Activated CD4-positive, alpha-beta T cell treated with anti-CD3 and anti-CD28 coated beads, Interleukin-2, amount 50 U/mL, for 48 hours (primary cell): ENCODE results near the gene KXD1.
"Not testable (repeated sequence)": the region's sequence is repeated elsewhere in the genome, so short reads cannot be mapped to it uniquely, and the experiment has no call there.

Experiments used
- DNase-seq, 2 experiments: peaks; one replicate each; pipeline ENCODE4 v3.0.0-alpha.2; 2020

The KXD1 gene

DNA sequence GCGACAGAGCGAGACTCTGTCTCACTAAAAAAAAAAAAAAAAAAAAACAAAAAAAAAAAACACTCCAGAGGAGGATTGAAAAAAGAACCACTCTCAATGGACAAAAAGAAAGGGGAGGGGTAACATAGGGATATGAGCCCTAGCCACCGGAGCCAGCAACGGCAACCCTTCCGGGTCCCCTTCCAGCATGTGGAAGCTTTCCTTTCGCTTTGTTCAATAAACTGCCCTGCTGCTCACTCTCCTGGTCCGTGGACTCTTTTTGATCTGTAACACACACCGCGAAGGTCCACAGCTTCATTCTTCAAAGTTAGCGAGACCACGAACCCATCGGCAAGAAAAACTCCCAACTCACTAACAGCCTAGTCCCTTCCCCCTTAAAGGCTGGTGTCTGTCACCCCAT is 29.9 kb downstream of the KXD1 start:
- no peak for DNase-seq

DNA sequence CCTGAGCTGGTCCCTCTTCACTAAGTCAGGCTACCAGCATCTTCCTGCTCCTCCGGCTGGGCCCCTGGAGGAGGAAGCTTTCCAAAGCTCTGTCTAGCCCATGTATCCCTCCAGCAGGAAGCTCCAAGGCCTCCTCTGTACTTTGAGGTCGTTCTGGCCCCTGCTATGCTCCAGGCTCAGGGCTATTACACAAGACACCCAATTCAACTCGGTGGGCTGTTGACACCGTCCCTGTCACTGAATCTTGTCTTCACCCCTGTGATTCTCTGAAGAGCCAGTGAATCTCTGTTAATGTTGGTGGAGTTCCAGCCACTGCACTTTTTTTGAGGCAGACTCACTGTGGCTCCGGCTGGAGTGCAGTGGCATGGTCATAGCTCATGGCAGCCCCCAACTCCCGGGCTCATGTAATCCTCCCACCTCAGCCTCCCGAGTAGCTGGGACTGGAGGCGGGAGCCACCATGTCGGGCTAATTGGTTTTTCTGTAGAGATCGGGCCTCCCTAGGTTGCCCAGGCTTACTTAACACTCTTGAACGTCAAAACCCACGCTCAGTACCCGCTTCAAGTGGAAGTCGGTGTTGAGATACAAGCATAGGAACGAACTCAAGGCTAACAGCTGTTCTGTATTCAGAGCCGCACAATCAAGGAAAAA is 30.4 kb downstream of the KXD1 start:
- no peak for DNase-seq

DNA sequence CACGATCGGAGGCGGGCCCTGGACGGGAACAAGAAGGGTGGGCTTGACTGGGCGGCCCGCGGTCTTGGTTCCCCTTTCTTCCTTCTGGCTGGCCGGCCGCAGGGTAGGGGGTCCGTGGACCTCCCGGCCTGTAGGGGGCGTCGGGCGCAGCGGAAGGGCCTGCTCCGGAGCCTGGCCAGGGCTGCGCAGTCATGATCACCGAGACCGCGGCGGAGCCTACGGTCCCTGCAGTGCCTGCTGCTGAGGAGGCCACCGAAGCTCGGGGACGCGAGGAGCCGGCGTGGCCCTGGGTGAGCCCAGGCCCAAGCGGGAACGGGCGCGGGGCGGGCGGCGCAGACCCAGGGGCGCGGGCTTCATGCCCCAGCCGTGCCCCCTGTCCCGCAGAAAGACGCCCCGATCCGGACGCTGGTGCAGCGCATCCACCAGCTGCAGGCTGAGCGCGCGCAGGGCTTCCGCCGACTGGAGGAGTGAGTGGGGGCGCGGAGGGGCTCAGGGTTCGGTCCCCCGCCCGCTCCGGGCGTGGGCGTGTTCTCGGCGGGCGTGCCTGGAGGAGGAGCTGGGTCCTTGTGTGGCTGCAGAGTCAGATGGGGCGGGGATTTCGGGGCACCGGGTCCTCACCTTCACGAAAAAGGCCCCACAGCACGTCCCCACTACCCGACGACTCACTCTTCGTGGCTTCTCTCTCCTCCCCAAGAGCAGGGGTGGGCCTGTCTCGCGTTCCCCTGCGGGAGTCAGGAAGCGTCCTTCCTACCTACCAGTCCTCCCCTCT is 31.1 kb downstream of the KXD1 start, which contains the start of gene REX1BD:
Gene REX1BD, plus strand, starts transcription at position 188 of the 769 bp plus-strand sequence. Its CDS starts 4 bp downstream, at position 192.
- DNase-seq, result peak; percentile 86 to 92

DNA sequence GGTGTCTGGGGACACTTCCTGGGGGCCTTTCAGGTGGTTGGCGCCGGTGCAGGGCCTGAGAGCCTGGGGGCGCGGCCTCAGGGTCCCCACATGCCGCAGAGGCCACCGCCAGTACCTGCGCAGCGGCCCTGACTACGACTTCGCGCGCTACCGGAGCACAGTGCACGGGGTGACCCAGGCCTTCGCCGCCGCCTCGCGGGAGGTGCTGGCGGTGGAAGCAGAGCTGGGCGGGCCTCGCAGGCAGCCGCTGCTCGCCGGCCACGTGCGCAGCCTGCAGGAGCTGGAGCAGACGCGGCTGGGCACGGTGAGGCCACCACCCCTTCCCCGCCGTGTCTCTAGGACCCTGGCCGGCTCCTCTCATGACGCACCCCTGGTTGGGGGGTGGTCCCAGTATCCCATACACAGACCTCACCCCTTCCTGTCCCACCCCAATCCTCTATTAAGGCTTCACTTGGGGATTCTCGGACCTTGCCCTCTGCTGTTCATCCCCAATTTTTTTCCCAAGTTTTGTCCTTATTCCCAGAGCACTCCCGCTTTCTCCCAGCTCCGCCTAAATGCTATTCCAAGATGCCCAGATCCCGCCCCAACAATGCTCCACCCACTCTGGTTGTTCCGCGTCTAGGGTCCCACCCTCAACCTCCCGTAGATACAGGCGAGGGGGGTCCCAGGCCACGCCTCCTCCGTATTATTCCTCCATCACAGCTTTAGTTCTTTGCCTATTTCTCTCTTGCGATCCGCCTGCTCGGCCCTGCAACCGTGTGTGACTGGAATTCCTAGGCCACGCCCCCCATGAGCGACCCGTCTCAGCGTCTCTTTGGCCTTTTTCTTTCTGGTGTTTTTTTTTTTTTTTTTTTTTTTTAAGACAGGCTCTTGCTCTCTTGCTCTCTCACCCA is 32.0 kb downstream of the KXD1 start:
- peak; percentile 67 to 70 for DNase-seq

DNA sequence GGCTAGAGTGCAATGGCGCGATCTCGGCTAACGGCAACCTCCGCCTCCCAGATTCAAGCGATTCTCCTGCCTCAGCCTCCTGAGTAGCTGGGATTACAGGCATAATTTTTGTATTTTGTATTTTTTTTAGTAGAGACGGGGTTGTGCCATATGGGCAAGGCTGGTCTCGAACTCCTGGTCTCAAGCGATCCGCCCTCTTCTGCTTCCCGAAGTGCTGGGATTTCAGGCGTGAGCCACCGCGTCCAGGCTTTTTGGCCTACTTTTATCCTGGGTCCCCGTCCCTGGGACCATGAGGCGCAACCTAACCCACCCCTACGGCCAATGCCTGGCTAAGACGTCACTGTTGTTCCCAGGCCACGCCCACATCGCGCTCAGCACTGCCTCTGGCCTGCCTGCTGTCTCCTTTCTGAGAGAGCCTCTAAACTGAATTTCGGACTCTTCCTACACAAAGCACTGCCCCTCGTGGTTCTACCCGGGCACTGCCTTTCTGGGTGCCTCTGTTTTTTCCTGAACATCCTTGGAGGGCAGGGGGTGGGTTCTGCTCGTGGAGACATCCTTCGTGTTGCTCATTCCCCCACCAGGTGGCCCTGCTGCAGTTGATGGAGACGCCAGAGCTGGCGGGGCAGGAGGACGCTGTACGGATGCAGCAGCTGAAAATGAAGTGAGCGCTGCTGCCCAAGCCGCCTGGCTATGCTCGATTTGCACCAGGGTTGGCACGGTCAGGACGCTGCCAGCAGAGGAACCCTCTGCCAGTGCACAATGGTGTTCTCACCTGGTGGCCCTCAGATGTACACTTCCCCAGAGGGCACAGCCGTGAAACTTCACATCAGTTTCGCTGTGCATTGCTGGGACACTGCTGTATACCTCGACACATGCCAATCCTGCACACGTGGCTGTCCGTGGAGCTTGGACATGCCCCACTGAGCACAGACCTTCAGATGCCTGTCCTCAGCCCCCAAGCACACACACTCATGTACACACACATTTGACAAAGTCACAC is 32.9 kb downstream of the KXD1 start:
- peak in 1 of 2 experiments; percentile 34 for DNase-seq

DNA sequence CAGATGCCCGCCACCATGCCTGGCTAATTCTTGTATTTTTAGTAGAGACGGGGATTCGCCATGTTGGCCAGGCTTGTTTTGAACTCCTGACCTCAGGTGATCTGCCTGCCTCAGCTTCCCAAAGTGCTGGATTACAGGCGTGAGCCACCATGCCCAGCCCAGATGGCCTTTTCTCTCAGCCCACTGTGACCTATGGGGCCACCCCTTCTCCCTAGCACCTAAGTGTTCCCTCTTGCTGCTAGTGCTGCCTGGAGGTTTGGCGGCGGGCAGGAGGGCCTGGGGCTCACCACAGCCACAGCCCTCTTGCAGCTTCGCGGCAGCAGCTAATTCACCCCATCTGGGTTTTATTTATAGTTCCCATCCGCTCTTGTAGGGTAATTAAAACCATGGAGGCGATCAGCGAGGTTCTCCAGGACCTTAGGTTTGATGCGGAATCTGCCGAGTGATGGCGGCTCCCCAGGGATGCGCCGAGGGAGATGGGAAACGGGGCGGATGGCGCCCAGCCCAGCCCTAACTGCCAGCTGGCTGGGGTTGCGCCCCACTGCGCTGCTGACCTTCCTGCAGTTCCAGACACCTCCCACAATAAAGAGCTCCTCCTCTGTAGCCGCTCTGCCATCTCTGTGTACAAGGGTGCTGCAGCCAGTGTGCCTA is 34.2 kb downstream of the KXD1 start:
- DNase-seq, result no peak

DNA sequence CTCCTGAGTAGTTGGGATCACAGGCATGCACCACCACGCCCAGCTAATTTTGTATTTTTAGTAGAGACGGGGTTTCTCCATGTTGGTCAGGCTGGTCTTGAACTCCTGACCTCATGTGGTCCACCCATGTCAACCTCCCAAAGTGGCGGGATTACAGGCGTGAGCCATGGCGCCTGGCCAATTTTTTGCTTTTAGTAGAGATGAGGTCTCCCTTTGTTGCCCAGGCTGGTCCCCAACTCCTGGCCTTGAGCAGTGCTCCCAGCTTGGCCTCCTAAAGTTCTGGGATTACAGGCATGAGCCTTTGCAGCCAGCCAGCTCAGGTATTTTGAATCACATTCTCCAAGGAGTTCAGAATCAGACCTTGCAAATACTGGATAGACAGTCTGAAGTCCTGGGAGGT is 35.1 kb downstream of the KXD1 start:
- DNase-seq, result not testable (repeated sequence)

DNA sequence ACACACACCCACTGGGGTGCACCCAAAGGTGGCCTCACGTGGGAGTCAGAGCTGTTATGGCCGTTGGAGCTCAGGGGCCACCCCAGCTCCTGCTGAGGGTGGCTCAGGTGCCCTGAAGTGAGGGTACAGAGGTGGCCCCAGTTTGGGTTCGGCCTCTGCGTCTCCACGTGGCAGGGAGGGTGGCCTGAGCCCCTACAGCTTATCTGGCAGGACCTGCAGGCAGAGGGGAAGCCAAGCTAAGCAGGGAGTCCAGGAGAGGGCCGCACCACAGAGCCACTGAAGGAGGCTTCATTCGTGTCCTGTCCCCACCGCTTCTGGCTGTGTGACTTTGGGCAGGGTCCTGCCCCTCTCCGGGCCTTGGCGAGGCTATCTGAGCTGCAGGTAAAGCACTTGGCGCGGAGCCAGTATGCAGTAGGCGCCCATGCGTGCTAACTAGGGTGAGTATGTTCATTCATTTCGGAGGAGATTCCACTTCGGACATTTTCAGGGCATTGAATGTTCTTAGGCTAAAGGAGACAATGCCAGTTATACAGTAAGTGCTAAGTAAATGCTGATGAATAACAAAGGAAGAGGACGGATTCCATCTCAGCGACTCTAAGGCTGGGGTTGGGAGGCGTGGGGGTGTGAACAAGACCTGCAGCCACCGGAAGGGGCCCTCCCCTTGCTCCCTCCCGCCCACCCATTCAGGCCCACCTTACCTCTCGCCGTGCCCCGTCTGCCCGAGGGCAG is 35.9 kb downstream of the KXD1 start:
- no peak for DNase-seq

DNA sequence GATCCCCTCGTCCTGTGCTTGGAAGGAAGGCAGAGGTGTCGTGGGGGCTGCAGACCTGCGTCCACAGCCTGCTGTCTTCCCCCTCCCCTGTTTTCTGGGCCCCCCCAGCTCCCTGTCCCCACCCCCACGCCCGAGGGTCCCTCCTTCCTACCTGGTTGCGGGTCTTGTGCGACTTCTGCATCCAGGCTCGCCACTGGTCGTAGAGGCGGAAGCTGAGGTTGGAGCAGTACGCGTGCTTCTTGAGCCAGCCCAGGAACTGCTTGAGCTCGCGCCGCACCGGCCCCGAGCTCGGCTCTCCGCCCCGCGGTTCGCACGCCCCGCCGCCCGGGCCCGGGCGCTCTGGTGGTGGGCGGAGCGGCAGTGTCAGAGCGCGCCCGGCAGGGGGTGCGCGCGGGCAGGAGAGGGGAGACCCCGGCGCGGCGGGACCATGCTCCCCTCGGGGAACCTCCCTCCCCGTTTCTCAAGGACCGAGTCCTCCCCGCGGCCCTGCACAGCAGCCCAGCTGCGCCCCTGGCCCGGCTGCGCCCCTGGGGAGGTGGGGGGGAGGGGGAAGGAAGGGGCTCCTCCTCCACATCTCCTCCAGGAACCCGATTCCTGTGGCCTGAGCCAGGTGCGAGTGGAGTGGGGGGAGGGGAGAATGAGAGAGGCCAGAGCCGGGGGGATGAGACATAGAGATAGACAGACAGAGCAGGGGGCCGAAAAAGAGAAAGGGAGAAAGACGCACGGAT is 36.6 kb downstream of the KXD1 start:
- DNase-seq, result peak; percentile 74 to 81

DNA sequence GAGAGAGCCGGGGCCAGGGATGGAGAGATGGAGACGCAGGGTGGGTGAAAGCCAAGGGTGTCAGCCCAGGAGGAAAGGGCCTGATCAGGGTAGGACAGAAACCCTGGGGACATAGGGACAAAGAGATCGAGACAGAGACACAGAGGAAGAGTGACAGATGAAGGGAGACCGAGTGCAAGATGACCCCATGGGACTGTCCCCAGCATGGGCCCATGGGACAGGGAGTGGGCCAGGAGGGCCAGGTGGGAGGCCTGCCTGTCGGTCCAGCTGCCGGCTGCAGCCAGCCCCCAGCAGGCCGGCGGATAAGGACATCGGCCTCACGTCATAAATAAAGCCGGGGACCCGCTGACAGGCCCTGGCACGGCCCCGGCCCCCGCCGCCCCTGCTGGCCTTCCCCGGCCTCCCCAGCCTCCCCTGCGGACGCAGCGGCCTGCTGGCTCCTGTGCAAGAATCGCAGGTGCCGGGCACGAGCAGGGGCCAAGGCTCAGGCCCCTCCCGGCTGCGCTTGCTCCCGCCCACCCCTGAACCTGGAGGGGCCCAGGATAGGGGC is 37.2 kb downstream of the KXD1 start:
- DNase-seq, result no peak

DNA sequence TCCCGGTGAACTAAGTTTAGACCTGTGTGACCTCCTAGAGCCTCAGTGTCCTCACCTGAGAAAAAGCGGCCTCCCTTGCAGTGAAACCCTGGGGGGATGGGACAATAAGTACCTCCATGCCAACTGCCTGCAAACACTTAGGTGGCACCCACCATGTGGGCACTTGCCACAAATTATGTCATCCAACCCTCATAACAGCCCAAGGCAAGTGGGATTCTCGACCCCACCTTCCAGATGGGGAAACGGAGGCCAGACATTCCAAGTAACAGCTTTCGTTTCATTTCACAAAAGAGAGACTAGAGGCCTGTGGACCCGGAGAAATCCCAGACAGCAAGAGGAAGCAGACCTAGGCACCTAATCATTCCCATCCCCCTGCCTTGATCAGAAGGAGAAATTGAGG is 37.8 kb downstream of the KXD1 start:
- DNase-seq, result no peak

DNA sequence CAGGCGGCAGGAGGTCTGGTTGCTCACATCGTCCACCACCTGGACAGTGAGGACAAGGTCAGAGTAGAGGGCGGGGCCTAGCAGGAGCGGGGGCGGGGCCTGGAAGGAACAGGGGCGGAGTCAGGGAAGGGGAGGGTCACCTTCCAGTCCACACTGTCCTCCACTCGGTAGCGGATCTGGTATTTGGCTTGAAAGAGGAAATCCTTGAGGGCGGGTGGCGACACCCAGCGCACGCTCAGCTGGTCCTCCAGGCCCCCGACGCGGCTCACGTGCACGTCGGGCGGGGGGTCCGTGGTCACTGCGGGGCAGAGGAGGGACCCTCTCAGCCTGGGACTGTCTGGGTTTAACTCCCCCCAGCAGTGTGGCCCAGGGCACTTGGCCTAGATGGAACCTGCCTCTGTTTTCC is 39.1 kb downstream of the KXD1 start:
- peak in 1 of 2 experiments; percentile 51 for DNase-seq

DNA sequence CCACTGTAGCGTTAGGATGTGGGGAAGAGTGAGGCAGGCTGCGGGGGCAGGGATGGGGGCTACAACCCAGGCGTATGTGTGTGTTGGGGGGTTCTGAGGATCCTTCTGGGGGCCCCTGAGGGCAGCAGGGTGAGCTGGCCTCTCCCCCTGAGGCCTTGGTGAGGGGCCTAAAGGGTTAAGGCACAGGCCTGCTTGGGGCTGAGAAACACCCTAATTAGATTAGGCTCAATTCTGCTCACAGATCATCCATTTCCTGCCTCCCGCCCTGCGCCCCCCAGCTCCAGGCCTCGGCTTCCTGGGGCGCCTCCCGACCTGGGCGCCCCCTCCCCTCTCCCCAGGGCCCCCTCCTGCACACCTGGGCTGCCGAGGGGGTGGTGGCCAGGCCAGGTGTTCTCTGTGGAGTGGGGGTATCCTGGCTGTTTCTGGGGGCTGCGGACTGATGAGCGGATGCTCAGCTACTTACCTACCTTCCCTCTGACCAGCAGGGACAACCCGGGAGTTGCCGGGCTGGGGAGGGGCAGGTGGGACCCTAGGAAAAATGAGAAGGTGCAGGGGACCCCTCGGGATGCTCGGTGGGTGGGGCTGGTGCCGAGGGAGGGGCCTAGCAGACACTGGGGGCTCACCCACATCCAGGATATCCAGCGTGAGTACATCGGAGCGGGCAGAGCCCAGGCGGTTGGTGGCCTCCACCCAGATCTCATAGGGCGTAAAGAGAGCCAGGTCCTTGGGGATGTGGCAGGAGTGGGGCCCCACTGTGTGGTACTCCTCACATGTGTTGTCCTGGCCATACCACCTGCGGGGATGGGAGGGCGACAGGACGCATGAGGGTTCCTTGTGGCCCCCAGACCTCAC is 40.4 kb downstream of the KXD1 start:
- no peak for DNase-seq

DNA sequence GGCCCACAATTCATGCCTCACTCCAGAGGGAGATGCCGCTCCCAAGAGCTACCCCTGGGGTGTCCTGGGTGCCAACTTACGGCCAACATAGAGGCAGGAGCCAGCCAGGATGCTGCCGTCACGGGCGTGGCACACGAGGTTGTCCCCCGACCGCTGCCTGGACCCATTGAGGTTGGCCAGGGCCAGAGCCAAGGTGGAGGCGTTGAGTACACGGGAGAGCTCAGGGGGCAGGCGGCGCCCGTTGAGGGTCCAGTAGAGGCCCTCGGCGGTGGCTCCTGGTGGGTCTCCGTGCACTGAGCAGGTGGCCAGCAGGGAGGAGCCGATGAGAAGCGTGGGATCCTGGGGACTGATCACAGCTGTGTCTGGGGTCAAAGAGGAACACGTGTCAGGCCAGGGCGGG is 41.8 kb downstream of the KXD1 start:
- no peak for DNase-seq

DNA sequence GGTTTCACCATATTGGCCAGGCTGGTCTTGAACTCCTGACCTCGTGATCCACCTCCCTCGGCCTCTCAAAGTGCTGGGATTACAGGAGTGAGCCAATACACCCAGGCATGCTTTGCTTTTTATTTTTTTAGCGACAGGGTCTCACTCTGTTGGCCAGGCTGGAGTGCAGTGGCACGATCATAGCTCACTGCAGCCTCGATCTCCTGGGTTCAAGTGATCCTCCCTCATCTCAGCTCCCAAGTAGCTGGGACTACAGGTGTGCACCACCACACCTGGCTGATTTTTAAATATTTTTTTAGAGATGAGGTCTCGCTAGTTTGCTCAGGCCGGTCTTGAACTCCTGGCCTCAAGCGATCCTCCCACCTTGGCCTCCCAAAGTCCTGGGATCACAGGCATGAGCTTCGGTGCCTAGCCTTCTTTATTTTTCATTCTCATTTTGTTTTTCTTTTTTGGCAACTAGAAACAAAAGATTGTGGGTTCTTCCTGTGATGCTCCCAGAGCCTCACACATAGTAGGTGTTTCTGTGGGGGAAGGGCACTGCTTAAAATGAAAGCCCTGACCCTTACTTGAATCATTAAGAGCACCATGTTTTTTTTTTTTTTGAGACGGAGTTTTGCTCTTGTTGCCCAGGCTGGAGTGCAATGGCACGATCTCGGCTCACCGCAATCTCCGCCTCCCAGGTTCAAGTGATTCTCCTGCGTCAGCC is 43.2 kb downstream of the KXD1 start:
- not testable (repeated sequence) for DNase-seq

DNA sequence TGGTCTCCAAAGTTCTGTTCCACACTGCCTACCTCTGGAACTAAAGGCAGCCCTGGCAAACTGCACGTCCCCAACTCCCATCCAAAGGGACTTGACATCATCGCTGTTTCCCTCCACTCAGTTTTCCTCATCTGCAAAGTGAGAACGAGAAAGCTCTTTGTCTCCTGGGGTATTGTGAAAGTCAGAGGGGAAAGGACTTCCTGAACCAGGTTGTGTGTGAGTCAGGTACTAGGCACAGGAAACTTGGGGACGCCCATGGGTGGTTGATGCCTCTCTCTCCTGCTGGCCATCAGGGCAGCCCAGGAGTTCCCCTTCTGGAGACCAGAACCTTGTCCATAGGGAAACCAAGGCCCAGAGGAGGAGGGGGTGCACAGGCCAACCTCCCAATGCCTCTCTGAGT is 44.2 kb downstream of the KXD1 start:
- DNase-seq, result no peak

DNA sequence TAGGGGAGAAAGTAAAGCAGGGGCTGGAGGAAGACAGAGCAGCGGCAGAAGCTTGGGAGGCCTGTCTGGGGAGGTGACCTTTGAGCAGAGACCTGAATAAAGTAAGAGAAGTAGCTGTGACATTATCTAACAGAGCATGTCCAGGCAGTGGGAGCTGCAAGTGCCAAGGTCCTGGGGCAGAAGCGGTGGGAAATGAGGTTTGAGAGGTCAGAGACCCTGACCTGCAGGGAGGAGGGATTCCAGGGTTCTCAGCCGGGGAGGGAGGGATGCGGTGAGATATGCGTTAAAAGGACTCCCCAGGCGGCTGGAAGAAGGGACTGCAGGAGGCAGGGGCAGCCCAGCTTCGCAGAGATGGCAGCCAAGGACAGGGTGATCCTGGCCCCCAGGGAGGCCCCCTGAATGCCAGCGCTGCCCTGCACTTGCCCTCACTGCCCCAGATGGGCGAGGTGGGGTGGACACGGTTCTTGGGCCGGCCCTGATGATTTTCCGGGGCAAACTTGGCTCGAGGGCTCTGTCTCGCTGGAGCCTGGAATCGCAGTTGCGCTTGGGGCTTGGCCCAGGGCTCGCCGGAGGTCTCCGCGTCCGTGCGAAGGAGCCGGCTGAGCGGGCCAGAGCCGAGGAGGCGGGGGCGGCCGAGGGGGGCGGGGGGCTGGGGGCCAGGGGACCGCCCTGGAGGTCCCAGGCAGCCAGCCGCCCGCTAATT is 45.7 kb downstream of the KXD1 start:
- DNase-seq, result no peak
